ENCODE measurements around the gene GATA2. TPM values are rescaled to one million over a fixed set of nuclear protein-coding genes. Genes with fewer than 3 reads are reported as not detected.
A peak's percentile ranks its signal among the peaks of the same experiment; 100 is the strongest.

Gene GATA2
- total and polyA plus RNA-seq, 2 of the 13 experiments (the other 11 are each of a cell fraction or from before 2014, with no cell fraction given) = 3.5 to 6.2 TPM

- TF ChIP-seq RXRB (CRISPR knock-in tag; IDR thresholded peaks at IDR 0.05; ENCODE audit: borderline replicate concordance) = peak; percentile 16; the same call in 1 of the 2 replicates
- peak; percentile 9 for TF ChIP-seq TEAD3 (CRISPR knock-in tag; optimal IDR thresholded peaks at IDR 0.05; ENCODE audit: borderline replicate concordance)
- TF ChIP-seq SIX4 (CRISPR knock-in tag; IDR thresholded peaks at IDR 0.05) = no peak
- TF ChIP-seq KMT2A (CRISPR knock-in tag; IDR thresholded peaks at IDR 0.05) = no peak
- TF ChIP-seq TBX3 (IDR thresholded peaks at IDR 0.05; ENCODE audit: borderline replicate concordance) = no peak
- TF ChIP-seq MNT (IDR thresholded peaks at IDR 0.05) = no peak
- peak; percentile 55; the same call in 1 of the 2 replicates for TF ChIP-seq ZNF547 (CRISPR knock-in tag; IDR thresholded peaks at IDR 0.05)
- TF ChIP-seq KLF16 (CRISPR knock-in tag; IDR thresholded peaks at IDR 0.05) = peak in 1 of 2 experiments; percentile 53; a peak in 1 of 4 replicates
- no peak for TF ChIP-seq DZIP1 (CRISPR knock-in tag; IDR thresholded peaks at IDR 0.05)
- TF ChIP-seq SNRNP70 (IDR thresholded peaks at IDR 0.05; ENCODE audit: low read depth, low read length) = no peak
- TF ChIP-seq SMAD3 (CRISPR knock-in tag; IDR thresholded peaks at IDR 0.05) = no peak
- no peak for TF ChIP-seq TOE1 (CRISPR knock-in tag; IDR thresholded peaks at IDR 0.05)
- TF ChIP-seq MTF1 (CRISPR knock-in tag; IDR thresholded peaks at IDR 0.05) = no peak
- TF ChIP-seq ZBTB39 (CRISPR knock-in tag; IDR thresholded peaks at IDR 0.05) = no peak
- TF ChIP-seq ASH2L (IDR thresholded peaks at IDR 0.05; ENCODE audit: insufficient read length, low read depth, low read length) = peak; percentile 47
- TF ChIP-seq ZUFSP (CRISPR knock-in tag; IDR thresholded peaks at IDR 0.05; ENCODE audit: borderline replicate concordance) = no peak
- TF ChIP-seq JUN (CRISPR knock-in tag; IDR thresholded peaks at IDR 0.05) = no peak
- TF ChIP-seq ZSCAN29 (CRISPR knock-in tag; conservative IDR thresholded peaks at IDR 0.05) = peak; percentile 77; the same call in 1 of the 2 replicates
- no peak for TF ChIP-seq ZNF468 (CRISPR knock-in tag; IDR thresholded peaks at IDR 0.05)
- no peak for TF ChIP-seq KLF9 (CRISPR knock-in tag; IDR thresholded peaks at IDR 0.05; ENCODE audit: low read depth)
- TF ChIP-seq PITX1 (CRISPR knock-in tag; IDR thresholded peaks at IDR 0.05) = no peak; the same call in 1 of the 2 replicates
- peak; percentile 24; the same call in 1 of the 2 replicates for TF ChIP-seq MTA1 (CRISPR knock-in tag; IDR thresholded peaks at IDR 0.05; ENCODE audit: borderline replicate concordance)
- peak; percentile 87 for TF ChIP-seq DMAP1 (CRISPR knock-in tag; IDR thresholded peaks at IDR 0.05)
Measured at GRCh38 chr3:128487813-128488635, 5.0 kb downstream of the GATA2 start (continued).
